HG03066 (cell line): Measurements from ENCODE around the gene SAMM50.

Source experiments
- ATAC-seq: cut with Tn5 transposase; IDR thresholded peaks from one replicate; pipeline ENCODE4 v1.9.1; 2021; ENCODE audit warnings: low read depth; ENCODE audit not compliant: unreplicated experiment

Gene SAMM50

DNA sequence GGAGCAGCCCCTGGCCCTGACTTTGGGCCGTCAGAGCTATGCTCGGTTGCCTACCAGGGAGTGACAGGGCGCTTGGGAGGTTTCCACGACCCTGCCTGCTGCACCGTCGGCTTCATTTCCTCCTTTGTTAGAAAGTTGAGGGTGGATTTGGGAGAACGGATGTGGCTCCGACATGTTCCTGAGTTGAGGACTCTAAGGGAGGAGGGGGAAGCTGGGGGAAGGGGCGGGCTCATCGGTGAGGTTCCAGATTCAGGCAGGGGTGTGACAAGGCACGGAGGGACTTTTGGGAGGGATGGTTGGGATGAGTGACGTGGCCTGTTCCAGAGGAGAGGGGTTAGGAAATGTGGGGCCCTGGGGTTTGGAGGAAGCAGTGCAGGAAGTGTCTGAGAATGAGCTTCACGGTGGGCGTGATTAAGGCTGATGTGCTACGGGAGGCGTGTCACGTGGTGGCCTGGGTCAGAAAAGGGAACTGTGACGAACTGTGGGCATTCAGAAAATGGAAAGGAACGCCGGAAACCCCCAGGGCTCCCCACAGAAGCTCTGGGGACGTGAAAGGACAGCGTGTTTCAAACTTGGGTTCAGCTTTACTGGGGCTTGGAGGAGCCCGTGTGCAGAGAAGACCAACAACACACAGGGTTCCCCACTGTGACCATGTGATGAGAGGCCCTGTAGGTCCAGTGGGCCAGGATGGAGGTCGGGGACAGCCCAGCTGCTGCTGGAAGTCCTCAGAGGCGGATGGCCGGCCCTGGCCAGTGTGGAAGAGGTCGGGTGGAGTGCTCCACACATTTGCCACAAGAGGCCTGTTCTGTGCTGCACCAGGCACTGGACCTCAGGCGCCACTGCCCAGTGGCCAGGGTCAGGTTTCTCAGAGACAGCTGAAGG, 71.6 kb downstream of the SAMM50 start:
- peak; percentile 58 for ATAC-seq

DNA sequence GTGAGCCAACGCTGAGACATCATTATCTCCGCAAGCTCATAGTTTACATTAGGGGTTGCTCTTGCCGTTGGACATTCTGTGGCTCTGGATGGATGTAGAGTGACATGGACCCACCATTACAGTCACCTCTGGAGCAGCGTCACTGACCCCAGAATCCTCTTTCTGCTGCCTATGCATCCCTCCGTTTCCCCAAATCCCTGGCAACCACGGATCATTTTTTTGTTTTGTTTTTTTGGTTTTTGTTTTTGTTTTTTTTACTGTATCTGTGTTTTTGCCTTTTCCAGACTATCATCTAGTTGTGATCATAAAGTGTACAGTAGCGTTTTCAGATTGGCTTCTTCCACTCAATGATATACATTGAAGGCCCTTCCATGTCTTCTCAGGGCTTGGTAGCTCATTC, 72.8 kb downstream of the SAMM50 start:
- no peak for ATAC-seq

DNA sequence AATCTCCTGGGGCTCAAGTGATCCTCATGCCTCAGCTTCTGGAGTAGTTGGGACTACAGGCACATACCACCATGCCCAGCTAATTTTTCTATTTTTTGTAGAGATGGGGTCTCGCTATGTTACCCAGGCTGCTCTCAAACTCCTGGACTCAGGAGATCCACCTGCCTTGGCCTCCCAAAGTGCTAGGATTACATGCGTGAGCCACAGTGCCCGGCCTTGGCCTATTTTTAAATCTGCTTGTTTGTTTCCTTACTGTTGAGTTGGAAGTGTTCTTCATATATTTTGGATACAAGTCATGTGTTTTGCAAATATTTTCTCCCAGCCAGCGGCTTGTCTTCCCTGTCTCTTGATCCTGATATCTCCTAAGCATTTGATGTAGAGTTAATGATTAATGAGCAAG, 73.8 kb downstream of the SAMM50 start:
- ATAC-seq = no peak

DNA sequence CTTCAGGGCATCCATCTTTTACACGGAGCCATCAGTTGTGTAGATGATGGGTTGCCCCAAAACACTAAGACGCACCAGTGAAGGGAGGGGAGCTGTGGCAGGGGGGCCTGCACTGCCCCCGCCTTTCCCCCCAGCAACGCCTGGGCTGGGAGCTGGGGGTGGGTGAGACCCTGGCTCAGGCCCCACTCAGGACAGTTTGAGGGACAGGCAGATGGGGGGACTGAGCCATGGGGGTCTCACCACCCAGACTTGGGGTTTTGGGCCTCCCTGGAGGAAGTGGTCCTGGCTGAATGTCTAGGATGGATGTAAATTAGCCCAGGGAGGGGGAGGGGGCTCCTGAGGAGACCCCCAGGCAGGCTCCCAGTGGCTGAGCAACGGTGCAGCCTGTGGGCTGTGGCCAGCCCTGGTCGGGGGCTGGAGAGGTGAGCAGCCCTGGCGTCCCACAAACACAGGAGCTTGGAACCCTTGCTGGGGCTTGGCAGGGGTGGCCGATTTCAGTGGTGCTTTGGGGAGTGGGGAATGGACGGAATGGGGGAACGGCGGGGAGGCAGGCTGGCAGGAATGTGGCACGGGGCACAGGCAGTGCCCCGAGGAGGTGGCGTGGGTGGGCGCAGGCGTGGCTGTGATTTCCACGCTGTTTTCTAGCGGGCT, 74.9 kb downstream of the SAMM50 start:
- no peak for ATAC-seq

DNA sequence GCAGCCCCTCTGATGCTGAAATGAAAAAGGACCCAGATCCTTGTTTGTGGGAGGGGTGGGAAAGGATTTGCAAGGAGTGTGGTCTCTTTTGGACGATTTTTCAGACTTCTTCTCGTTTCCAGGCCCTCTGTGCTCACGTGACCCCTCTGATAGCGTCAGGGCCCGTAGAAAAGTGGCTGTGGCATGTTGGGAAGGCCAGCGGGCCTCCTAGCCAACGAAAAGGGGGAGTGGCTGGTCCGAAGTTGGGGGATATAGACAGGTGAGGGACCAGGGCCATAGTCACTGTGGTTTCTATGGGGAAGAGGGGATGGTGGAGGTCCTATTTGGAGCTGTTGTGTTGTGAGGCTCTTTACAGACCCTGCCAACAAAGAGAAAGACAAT, 75.5 kb downstream of the SAMM50 start:
- no peak for ATAC-seq

DNA sequence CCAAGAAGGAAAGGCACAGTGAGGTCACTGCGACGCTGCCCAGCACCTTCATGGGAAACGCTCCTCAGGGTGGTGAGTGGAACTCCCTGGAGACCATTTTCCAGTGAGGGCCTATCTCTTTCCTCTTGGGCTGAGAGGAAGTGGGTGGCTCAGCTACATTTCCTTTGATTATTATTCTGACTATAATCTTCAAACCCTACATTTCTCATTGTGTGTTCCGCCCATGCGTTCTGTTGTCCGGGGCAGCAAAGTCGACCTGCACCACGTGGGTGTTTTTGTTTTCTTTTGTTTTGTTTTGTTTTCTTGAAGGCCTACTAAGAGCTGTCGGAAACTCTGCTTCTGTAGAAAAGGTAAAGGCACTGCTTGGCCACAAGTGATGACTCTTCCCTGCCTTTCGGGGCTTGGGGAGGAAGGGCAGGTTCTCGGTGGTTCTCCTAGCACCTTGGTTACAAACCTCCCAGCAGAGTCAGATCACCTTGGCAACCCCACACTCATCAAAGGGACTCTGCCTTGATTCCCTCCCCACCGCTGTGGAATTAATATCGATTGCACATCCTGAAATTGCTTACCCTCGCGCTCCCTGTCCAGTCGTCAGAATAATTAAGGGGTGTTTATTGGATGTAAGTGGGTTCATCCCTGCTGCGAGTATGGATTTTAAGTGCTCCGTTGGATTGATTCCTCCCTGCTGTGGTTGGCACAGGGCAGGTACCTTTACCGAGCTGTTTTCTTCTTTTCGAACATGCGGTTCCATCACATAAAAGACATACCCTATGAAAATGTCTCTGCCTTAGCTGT, 76.1 kb downstream of the SAMM50 start:
- no peak for ATAC-seq

DNA sequence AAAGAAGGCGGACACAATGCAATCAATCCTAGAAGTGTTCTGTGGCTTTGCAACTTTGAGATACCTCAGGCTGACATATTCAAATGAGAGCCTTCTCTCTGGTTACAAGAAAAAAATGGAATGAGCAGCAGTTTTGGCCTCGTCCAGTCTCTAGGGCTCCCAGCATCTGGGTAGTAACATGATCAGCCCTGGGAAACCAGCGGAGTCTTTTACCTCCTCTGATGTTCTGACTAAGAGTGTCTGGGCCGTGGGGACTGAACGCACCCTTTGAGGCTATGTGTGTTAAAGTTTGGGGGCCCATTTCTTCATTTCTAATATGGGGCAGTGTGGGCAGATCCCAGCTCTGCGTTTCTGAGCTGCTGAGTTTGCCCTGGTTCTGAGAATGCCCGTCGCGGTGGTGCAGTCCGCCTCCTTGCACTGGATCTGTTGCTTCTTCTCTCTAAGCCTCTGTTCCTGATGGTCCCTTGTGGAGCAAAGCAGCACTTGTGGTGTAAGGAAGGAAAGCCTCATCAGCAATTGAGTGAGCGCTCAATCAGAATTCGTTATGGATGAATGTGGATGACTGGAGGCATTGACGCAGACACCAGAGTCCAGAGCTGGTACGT, 77.0 kb downstream of the SAMM50 start:
- no peak for ATAC-seq

DNA sequence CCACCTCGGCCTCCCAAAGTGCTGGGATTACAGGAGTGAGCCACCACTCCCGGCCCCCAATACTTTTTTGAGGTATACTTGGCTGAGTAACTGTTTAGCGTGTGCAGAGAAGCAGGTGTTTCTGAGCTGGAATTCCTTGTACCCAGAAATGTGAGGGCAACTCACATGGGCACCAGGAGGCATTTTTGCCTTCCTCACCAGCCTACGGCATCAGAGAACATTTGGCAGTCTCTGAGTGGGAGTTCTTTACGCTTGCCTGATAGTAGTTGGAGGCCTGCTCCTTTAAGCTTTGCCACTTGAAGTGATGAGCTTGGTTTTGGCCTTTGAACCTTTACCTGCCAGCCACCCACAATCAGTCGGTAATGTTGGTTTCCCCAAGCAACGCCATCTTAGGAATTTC, 78.0 kb downstream of the SAMM50 start:
- no peak for ATAC-seq

DNA sequence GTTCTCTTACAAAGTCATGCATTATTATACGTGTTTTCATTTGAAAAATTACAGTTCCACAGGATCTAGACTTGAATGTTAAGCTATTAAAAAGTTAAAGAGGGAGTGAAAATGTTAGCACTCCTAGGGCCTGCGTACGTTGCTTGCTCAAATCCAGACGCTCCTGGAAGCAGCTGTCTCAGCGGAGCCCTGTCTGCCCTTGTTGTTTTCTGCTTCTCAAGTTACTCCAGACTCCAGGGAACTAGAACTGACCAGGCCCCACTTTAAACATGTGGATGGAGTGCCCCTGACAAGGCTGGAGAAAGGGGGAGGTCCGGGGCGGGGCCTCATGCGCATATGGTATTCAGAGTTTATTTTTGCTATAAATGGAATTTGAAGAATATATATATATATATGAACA, 78.5 kb downstream of the SAMM50 start:
- ATAC-seq = no peak

DNA sequence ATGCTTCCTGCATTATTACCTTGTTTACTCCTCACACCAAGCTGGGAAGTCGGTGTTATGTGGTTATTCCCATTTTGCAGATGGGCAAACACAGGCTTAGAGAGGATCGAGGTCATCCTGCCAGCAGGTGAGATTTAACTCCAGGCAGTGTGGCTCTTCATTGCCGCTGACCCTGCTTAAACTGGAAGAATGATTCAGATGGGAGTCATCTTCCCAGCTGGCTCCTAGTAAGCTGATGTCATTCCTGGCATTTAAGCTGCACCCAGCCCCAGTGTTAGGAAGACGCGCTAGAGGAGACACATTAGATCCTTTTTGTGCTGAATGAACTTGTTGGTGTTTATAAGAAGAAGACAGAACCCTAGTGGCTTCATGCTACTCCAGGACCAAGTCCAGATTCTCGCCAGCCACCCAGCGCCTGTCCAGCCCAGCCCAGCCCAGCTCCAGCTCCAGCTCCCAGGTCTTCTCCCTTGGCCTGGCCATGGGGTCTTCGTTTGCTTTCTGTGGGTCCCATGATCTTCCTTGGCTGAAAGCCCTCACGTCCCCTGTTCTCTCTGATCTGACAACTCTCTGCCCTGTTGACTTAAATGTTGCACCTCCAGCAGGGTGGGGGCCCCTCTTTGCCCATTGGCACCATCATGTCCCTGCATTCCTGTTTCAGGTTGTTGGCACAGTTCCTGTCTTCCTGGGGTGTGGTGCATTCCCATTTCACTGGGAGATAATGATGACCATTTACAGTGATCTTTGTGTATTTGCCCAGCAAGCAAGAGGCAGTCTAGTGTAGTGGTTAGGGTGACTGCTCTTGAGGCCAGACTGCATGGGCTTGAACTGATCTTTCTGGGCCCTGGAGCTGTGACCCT, 82.5 kb downstream of the SAMM50 start:
- ATAC-seq = no peak

DNA sequence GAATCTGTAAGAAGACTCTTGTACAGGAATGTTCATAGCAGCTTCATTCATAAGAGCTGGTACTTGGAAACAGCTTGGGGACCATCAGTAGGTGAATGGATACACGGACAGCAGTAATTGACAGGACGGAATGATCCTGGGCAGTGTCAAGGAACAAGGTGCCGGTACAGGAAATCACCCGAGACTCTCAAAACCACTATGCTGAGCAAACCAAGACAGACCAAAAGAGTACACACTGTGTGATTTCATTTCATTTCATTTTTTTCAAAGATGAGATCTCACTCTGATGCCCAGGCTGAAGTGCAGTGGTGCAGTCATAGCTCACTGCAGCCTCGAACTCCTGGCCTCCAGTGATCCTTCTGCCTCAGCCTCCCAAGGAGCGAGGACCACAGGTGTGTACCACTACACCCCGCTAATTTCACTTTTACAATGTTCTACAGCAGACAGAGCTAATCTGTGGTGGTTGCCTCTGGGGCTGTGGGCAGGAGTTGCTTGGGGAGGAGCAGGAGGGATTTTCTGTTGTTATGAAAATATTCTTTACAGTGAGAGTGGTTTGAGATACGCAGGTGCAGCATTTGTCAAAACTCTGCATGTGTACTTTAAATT, 84.4 kb downstream of the SAMM50 start:
- ATAC-seq = no peak

DNA sequence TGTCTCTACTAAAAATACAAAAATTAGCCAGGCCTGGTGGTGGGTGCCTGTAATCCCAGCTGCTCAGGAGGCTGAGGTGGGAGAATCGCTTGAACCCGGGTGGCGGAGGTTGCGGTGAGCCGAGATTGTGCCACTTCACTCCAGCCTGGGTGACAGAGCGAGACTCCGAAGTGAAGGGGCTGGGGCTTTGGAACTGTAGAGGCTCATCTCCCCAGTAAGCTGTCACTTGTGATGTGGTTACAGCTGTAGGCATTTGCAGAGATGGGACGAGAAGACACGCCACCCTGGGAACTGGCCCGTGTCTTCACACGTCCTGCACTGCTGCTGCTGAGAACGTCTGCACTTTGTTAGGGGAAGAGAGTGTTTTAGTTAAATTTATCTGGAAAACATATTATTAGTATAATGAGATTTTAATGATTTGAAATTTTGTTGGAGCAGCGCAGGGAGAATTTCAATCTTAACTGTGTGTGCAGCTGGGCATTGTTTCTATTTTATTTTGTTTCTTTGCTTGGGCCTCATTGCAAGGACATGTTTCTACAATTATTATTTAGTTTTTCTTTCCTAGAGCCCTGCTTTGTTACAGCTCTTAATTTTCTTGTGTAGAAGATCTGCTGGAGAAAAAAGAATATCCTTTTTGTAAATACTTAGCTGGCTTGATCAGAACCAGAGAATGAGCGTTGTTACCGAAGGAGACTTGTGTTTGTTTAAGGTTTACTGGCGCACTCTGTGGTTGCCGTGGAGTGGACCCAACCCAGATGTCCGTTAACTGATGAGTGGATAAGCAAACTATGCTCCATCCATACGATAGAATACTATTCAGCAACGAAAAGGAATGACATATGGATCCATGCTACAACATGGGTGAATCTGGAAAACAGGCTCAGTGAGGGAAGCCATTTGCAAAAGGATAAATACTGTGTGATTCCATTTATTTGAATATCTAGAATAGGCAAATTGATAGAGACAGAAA, 87.3 kb downstream of the SAMM50 start:
- ATAC-seq = peak; percentile 64

DNA sequence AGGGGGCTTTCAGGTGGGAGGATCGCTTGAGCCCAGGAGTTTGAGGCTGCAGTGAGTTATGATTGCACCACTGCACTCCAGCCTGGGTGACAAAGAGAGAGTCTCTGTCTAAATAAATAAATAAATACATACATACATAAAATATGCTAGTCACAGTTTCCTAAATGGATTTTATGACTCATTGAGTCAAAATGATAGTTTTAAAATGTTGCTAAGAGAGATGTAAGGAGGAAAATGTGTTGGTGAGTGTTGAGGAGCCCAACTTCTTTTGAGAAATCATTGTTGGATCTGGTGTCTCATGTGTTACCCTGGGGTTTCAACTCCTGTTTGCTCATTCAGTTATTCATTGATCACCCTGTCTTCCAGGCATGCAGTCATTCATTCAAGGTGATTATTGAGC, 89.9 kb downstream of the SAMM50 start:
- ATAC-seq = no peak
